ENCODE measurements around the gene CARM1.
"Not testable (repeated sequence)": the region's sequence is repeated elsewhere in the genome, so short reads cannot be mapped to it uniquely, and the experiment has no call there.

DNA sequence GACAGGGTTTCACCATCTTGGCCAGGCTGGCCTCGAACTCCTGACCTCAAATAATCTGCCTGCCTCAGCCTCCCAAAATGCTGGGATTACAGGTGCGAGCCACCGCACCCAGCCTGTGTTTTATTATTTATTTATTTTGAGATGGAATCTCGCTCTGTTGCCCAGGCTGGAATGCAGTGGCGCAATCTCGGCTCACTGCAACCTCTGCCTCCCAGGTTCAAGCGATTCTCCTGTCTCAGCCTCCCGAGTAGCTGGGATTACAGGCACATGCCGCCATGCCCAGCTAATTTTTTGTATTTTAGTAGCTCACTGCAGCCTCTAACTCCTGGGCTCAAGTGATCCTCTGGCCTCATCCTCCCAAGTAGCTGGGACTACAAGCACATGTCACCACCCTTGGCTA, 6.3 kb downstream of the CARM1 start:
- TF ChIP-seq, protein P1, sequence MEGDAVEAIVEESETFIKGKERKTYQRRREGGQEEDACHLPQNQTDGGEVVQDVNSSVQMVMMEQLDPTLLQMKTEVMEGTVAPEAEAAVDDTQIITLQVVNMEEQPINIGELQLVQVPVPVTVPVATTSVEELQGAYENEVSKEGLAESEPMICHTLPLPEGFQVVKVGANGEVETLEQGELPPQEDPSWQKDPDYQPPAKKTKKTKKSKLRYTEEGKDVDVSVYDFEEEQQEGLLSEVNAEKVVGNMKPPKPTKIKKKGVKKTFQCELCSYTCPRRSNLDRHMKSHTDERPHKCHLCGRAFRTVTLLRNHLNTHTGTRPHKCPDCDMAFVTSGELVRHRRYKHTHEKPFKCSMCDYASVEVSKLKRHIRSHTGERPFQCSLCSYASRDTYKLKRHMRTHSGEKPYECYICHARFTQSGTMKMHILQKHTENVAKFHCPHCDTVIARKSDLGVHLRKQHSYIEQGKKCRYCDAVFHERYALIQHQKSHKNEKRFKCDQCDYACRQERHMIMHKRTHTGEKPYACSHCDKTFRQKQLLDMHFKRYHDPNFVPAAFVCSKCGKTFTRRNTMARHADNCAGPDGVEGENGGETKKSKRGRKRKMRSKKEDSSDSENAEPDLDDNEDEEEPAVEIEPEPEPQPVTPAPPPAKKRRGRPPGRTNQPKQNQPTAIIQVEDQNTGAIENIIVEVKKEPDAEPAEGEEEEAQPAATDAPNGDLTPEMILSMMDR (IDR thresholded peaks at IDR 0.05) = not testable (repeated sequence)
- not testable (repeated sequence) for TF ChIP-seq POLR2A (IDR thresholded peaks at IDR 0.05)
